OCI-LY3 (cell line): ENCODE results near the gene RINL.

ENCODE experiments used
- CTCF ChIP-seq: fragments of 200-600, 300-600 bp; sonication (generic); IDR thresholded peaks from 2 replicates; pipeline ENCODE4 v1.5.1; 2014; ENCODE audit warnings: antibody characterized with exemption, low read length, low read depth
- EZH2phosphoT487 ChIP-seq: fragments of 200-600 bp; shearing (Covaris generic); IDR thresholded peaks from 2 replicates; pipeline ENCODE4 v1.6.1; 2018; ENCODE audit warnings: antibody characterized with exemption, mixed run types, low read depth

GRCh38 chr19:38849147-38849859 is 28.8 kb downstream of the RINL start:
- TF ChIP-seq CTCF (no peak), EZH2phosphoT487 (no peak)
